ENCODE measurements around the gene CCDC60.

- TF ChIP-seq CTCF (IDR thresholded peaks at IDR 0.05) = no peak
- no peak for TF ChIP-seq POLR2A (IDR thresholded peaks at IDR 0.05)
Observed at GRCh38 chr12:119440803-119441360, 106.4 kb downstream of the CCDC60 start.
